Stimulated activated CD4-positive, alpha-beta T cell treated with anti-CD3 and anti-CD28 coated beads, TNF-alpha, amount 100 ng/mL, for 48 hours (primary cell): ENCODE data around the gene OSBPL5.
"Not testable (repeated sequence)": the region's sequence is repeated elsewhere in the genome, so short reads cannot be mapped to it uniquely, and the experiment has no call there.

Source experiments
- DNase-seq, 3 donors: peaks; one replicate each; pipeline ENCODE4 v3.0.0-alpha.2; 2020; ENCODE audit warnings: low read depth in 3 of 3

The OSBPL5 gene

GRCh38 chr11:3085052-3085451 is 80.1 kb downstream of the OSBPL5 start:
- no peak for DNase-seq

GRCh38 chr11:3083321-3083720 is 81.8 kb downstream of the OSBPL5 start:
- no peak for DNase-seq

- DNase-seq, result no peak
Measured at GRCh38 chr11:3081386-3081751, 83.7 kb downstream of the OSBPL5 start.

GRCh38 chr11:3080733-3081385 is 84.3 kb downstream of the OSBPL5 start:
- DNase-seq, result no peak

- no peak for DNase-seq
Measured at GRCh38 chr11:3080104-3080503, 85.0 kb downstream of the OSBPL5 start.

GRCh38 chr11:3077846-3078440 is 87.2 kb downstream of the OSBPL5 start:
- no peak for DNase-seq

GRCh38 chr11:3077189-3077836 is 87.8 kb downstream of the OSBPL5 start:
- DNase-seq, result no peak

- no peak for DNase-seq
Measured at GRCh38 chr11:3074912-3075589, 90.1 kb downstream of the OSBPL5 start.

- DNase-seq, result no peak
Measured at GRCh38 chr11:3073029-3073435, 92.1 kb downstream of the OSBPL5 start.

- no peak for DNase-seq
Measured at GRCh38 chr11:3069425-3069824, 95.7 kb downstream of the OSBPL5 start.

- not testable (repeated sequence) for DNase-seq
Measured at GRCh38 chr11:3066308-3066707, 98.8 kb downstream of the OSBPL5 start.

GRCh38 chr11:3064709-3065108 is 100.4 kb downstream of the OSBPL5 start:
- DNase-seq, result not testable (repeated sequence)

- DNase-seq, result not testable (repeated sequence)
Measured at GRCh38 chr11:3063876-3064275, 101.2 kb downstream of the OSBPL5 start.

- DNase-seq, result not testable (repeated sequence)
Measured at GRCh38 chr11:3063432-3063831, 101.7 kb downstream of the OSBPL5 start.

GRCh38 chr11:3060436-3061025 is 104.6 kb downstream of the OSBPL5 start:
- no peak for DNase-seq

GRCh38 chr11:3058753-3059664 is 106.1 kb downstream of the OSBPL5 start:
- no peak for DNase-seq

- peak; percentile 87 to 92 (median 88) for DNase-seq
Measured at GRCh38 chr11:3057069-3057963, 107.8 kb downstream of the OSBPL5 start, which contains the start of gene CARS1. Gene CARS1, minus strand, starts transcription at chr11:3057423. Its CDS starts 56 bp downstream, at chr11:3057367.

GRCh38 chr11:3056296-3057068 is 108.6 kb downstream of the OSBPL5 start:
- DNase-seq, result peak in 1 of 3 donors; percentile 28

GRCh38 chr11:3055891-3056290 is 109.2 kb downstream of the OSBPL5 start:
- DNase-seq, result no peak
